Spleen (tissue), 7 donors: ENCODE measurements around the gene KRAS.

ENCODE experiments used
- CTCF ChIP-seq, 11 experiments: fragments of 200-600 bp in 7 of 11; fragments of 450-650 bp in 4 of 11; sonication (generic) in 4 of 11; IDR thresholded peaks in 8 of 11; conservative IDR thresholded peaks in 3 of 11; 1 replicate in 7 of 11; 2 replicates in 4 of 11; pipeline versions ENCODE4 v1.4.0 to v1.8.0; 2016 to 2021; ENCODE audit warnings: antibody characterized with exemption in 11 of 11, inconsistent platforms in 4 of 11, mild to moderate bottlenecking in 1 of 11
- POLR2A ChIP-seq, 3 donors: fragments of 450-650 bp; IDR thresholded peaks; one replicate each; pipeline ENCODE4 v1.5.1; 2017; ENCODE audit warnings: antibody characterized with exemption in 3 of 3, mild to moderate bottlenecking in 1 of 3
- donor health status: DM: no; HTN: no; CAD: no; lungs with moderate emphysema.
- donor health status: DM: no; HTN: no; CAD: no.
- donor health status: DM: no; HTN: no; CAD: no.

- no peak for TF ChIP-seq CTCF (IDR thresholded peaks at IDR 0.05 in 8 of 11, conservative IDR thresholded peaks at IDR 0.05 in 3 of 11)
- TF ChIP-seq POLR2A (IDR thresholded peaks at IDR 0.05), result no peak
Measured at GRCh38 chr12:25213338-25213737, 37.4 kb downstream of the KRAS start.
